Fibroblast of lung (primary cell): ENCODE data around the gene TOR1AIP2.

Experiments used
- CTCF ChIP-seq, 2 donors: IDR thresholded peaks in 1 of 2; conservative IDR thresholded peaks in 1 of 2; 1 replicate in 1 of 2; 2 replicates in 1 of 2; pipeline ENCODE4 v1.5.1; 2011 to 2012; ENCODE audit warnings: low read length in 2 of 2, control low read depth in 1 of 2, inconsistent platforms in 1 of 2, low read depth in 1 of 2, mild to moderate bottlenecking in 1 of 2
- EZH2 ChIP-seq: IDR thresholded peaks from 2 replicates; pipeline ENCODE4 v1.5.1; 2012; ENCODE audit warnings: low read length, control low read depth, mild to moderate bottlenecking; ENCODE audit errors: missing control alignments

GRCh38 chr1:179818743-179819173 is 58.8 kb downstream of the TOR1AIP2 start:
- TF ChIP-seq CTCF (conservative IDR thresholded peaks at IDR 0.05 in 1 of 2, IDR thresholded peaks at IDR 0.05 in 1 of 2; ENCODE audit: low read depth in 1 of 2, low read length in 2 of 2) (no peak), EZH2 (no peak)
